NCI-H1417 treated with DMSO at 0.1 percent for 48 hours (cell line): Measurements from ENCODE around the gene LY6G5B.

Experiments
- DNase-seq: peaks from one replicate; lab custom pipeline; 2025; lab: John Stamatoyannopoulos, UW

The LY6G5B gene

GRCh38 chr6:31669676-31670075 lies at the start of gene LY6G5B:
Gene LY6G5B (plus strand): TSS chr6:31669976. CDS start chr6:31670951, 975 bp downstream.
- DNase-seq = no peak

DNA sequence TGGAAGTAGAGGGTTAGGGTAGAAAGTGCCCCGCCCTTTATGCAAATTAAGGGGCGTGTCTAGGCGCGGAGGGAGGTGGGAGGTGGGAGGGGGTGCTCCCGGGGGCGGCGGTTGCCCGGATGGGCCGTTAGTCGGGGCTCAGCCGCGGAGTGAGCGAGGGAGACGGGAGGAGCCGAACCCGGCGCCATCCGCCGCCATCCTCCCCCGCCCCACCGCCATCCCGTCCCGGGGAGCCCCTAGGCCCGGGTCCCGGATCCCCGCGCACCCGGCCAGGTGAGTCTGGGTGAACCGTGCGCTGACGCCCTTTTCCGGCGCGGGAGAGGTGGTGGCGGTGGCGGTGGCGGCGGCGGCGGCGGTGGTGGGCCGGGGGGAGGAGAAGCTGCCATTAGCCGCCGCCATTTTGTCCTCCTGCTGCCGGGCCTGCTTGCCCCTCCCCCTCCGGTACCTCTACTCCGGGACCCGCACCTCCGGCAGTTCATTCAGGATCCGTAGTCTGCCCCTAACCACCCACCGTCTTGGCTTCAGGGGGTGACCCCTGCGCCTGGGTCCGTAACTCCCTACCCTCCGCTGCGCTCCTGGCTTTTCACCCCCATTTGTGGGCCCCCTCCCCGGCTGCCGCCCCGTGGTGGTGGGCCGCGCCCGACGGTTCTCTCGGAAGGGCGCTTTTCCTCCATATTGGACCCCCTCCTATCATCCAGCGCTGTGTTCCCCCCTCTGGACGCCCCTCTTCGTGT lies 49.0 kb upstream of the LY6G5B start, which contains the start of gene PRRC2A:
Gene PRRC2A, plus strand, starts transcription at position 130 of the 734 bp plus-strand sequence. CDS start 2,075 bp downstream, outside the sequence.
- no peak for DNase-seq

DNA sequence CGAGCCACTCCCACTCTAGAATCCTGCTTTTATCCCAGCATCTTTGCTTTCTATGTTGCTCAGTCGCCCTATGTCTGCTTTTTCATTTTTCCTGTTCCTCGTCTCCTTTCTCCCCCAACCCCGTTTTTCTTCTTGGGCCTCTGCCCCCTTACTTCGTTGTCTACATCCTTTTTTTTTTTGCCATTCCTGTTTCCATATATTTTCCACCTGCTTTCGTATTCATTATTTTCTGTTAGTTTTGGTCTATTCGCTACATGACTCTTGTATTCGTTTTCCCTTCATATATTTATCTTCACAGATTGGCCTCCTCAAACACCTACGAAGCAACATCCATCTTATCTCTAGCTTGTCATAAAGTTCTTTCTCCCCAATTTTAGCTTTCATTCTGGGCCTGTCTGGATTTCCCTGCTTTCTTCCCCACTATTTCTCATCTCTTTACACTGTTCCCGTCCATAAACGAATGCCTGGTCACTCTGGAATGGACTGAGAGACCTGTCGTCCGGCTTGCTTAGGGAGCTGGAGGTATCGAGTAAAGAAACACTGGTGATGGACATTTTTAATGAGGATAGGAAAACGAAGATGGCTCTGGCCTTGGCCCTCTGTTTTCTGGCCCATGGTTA lies 48.3 kb upstream of the LY6G5B start:
- no peak for DNase-seq

- DNase-seq = no peak
Measured at GRCh38 chr6:31621991-31622390, 47.8 kb upstream of the LY6G5B start.

DNA sequence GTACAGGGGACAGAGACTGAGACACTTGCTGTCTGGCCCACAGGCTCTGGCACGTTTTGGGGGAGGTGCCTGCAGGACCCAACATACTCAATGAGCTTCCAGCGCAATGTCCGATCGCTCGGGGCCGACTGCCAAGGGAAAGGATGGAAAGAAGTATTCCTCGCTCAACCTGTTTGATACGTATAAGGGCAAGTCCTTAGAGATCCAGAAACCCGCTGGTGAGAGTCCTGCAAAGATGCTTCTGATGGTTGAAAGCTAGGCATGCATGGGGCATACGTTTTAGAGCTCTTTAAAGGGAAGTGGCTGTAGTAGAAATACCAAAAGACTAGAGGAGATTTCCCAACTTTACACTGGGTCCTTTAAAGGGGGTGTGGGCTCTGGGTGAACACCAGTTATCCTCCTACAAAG lies 47.1 kb upstream of the LY6G5B start:
- no peak for DNase-seq

DNA sequence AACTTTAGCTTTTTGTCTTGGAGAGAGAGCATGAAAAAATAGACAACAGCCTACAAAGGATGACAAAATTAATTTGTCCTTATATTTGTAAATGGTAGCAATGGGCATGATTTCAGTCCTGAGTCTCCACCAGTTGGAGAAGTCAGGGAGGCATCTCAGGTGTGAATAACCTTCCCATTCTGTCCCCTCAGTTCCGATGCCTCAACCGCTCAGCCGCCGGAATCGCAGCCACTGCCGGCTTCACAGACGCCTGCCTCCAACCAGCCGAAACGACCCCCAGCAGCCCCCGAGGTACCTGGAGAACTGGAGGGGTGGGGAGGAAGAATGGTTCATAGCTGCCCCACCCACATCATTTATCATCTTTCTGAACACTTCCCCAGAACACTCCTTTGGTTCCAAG lies 45.7 kb upstream of the LY6G5B start:
- no peak for DNase-seq

DNA sequence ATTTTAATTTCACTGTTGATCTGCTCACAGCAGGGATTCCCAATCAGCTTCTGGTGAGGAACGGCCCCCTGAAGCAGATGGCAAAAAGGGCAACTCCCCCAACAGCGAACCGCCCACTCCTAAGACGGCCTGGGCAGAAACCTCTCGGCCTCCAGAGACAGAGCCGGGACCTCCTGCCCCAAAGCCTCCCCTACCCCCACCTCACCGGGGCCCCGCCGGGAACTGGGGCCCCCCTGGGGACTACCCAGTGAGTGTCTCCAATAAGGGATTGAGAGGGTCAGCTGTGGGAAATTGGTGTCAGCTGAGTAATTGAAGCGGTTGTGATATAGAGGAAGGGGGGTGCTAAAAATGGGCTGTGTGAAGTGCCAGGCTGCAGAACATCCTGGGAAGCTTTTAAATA lies 42.8 kb upstream of the LY6G5B start:
- no peak for DNase-seq

GRCh38 chr6:31627690-31628287 lies 42.0 kb upstream of the LY6G5B start:
- DNase-seq = no peak

DNA sequence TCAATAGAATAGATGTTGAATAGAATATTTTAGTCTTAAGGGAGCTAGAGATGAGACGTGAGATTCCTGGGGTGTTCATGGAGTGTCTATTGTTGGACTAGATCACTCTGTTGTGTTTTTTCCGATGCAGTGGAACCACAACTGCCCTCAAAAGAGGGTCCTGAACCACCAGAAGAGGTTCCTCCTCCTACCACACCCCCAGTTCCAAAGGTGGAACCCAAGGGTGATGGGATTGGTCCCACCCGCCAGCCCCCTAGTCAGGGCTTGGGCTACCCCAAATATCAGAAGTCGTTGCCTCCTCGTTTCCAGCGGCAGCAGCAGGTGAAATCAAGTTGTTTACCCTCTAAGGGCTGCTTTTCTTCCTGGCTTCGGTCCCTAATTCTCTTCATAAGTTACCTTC lies 40.8 kb upstream of the LY6G5B start:
- no peak for DNase-seq

- DNase-seq = no peak
Measured at GRCh38 chr6:31630177-31630934, 39.4 kb upstream of the LY6G5B start.

DNA sequence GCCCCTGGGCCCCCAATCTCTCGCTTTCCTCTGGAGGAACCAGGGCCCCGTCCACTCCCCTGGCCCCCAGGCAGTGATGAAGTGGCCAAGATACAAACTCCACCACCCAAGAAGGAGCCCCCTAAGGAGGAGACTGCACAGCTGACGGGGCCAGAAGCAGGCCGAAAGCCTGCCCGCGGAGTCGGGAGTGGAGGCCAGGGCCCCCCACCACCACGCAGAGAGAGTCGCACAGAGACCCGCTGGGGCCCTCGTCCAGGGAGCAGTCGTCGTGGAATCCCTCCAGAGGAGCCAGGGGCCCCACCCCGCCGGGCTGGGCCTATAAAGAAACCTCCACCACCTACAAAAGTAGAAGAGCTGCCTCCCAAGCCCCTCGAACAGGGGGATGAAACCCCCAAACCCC lies 38.6 kb upstream of the LY6G5B start:
- no peak for DNase-seq

DNA sequence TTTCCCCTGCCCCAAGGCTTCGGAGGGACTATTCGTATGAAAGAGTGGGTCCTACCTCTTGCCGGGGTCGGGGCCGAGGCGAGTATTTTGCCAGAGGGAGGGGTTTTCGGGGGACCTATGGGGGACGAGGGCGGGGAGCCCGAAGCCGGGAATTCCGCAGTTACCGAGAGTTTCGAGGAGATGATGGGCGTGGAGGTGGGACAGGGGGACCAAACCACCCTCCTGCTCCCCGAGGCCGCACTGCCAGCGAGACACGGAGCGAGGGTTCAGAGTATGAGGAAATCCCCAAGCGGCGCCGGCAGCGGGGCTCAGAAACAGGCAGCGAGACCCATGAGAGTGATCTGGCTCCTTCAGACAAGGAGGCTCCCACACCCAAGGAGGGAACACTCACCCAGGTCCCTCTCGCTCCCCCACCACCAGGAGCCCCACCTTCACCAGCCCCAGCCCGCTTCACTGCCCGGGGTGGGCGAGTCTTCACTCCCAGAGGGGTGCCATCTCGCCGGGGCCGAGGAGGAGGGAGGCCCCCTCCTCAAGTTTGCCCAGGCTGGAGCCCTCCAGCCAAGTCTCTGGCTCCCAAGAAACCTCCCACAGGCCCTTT lies 38.0 kb upstream of the LY6G5B start:
- DNase-seq = no peak

DNA sequence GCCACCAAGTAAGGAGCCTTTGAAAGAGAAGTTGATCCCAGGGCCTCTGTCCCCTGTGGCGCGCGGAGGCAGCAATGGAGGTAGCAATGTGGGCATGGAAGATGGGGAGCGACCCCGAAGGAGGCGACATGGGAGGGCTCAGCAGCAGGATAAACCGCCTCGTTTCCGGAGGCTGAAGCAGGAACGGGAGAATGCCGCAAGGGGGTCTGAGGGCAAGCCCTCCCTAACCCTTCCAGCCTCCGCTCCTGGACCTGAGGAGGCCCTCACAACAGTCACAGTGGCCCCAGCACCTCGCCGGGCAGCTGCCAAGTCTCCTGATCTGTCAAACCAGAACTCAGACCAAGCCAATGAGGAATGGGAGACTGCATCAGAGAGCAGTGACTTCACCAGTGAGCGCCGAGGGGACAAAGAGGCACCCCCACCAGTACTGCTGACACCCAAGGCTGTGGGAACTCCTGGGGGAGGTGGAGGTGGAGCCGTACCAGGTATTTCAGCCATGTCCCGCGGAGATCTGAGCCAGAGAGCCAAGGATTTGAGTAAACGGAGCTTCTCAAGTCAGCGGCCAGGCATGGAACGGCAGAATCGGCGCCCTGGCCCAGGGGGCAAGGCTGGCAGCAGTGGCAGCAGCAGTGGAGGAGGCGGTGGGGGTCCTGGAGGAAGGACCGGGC lies 37.4 kb upstream of the LY6G5B start:
- no peak for DNase-seq

DNA sequence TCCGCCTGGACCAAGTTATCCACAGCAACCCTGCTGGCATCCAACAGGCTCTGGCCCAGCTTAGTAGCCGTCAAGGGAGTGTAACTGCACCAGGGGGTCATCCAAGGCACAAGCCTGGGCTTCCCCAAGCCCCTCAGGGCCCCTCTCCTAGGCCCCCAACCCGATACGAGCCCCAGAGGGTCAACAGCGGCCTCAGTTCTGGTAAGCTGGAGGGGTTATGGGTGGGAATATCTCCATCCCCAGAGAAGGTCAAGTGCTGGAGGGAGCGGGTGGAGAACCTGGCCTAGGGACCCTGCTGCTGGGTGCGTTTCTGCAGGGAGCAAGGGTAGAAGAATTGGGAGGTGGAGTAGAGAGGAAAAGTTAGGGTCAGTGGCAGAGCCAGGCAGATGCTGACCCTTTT lies 36.3 kb upstream of the LY6G5B start:
- DNase-seq = no peak

- no peak for DNase-seq
Measured at GRCh38 chr6:31634131-31634530, 35.6 kb upstream of the LY6G5B start.

GRCh38 chr6:31634969-31635575 lies 34.7 kb upstream of the LY6G5B start:
- no peak for DNase-seq

- no peak for DNase-seq
Measured at GRCh38 chr6:31636698-31637596, 32.8 kb upstream of the LY6G5B start.

- no peak for DNase-seq
Measured at GRCh38 chr6:31639043-31639442, 30.7 kb upstream of the LY6G5B start.

DNA sequence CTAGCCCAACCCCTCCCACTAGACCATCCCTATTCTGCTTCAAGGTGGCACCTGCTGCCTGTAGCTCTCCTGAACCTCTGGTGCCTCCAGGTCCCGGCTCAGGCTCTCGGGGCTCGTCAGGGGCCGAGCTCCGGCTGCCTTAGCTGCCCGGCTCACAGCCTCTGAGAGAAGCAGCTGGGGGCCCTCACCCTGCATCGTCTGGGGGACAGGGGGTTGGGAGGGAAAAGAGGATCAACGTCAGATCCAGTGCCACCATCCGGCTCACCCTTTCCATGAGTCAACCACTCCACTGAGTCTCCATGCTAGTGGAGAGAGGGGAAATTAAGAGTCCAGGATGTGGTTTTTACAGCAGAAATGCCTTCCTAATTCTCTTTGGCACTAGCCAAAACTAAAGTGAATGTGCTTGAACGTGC lies 30.3 kb upstream of the LY6G5B start:
- no peak for DNase-seq

GRCh38 chr6:31640612-31641011 lies 29.2 kb upstream of the LY6G5B start:
- DNase-seq = no peak
